Stimulated activated naive CD4-positive, alpha-beta T cell (primary cell): ENCODE results near the gene TSPAN2.

Experiments used
- DNase-seq, 6 experiments: peaks; one replicate each; lab custom pipeline; 2025; lab: John Stamatoyannopoulos, UW

The TSPAN2 gene

DNA sequence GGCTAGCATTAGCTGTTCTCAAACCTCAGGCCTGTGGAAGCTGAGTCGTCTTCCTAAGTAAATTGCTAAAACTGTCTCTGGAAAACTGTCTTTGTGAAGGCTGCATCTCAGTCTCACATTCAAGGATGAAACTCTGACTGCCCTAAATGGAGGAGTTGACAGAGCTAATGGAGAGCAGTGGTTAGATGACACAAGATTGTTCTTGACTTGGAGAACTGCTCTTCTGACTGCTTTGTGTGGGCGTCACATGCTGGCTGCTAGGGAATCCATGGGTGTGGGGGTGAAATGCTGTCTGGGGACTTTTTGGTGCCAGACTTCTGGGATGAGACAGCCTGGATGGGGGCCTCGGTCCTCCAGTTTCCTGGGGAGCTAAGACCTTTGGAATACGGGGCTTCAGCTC, 24.5 kb upstream of the TSPAN2 start:
- no peak for DNase-seq

- DNase-seq, result peak; percentile 6 to 67 (median 46)
Observed at GRCh38 chr1:115112496-115113375, 23.4 kb upstream of the TSPAN2 start.

DNA sequence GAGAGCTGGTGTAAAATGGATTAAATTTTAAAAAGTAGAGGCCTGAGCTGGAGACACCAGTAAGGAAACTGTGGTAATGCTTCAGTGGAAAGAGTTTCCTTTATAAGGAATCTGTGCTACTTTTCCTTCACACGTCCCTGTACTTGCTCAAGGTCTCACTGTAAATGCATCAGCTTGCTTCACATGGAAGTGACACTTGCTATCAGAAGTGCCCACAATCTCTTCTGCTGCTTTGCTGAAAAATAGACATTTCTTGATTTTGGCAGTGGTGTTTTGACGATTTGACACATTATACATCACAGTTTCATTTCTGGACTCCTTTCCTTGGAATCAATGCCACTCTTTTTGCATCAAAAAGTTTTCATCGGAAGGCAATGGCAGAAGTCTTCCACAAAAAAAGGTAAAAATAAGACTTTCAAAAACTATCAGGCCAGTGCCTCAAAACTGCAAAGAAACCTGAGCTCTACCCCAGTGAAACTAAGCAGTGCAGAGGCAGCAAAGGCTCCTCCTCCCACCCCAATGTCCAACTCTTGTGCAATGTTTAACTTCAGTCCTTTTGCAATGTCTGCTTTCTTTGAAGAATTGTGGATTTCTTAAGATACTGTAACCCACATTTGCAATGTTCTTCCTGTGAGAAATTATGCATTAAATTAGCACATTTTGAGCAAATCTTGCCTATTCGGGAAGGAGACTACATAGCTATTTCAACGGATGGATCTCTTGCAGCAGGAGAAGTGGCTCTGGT, 18.4 kb upstream of the TSPAN2 start:
- DNase-seq, result no peak

- no peak for DNase-seq
Observed at GRCh38 chr1:115105831-115106230, 16.5 kb upstream of the TSPAN2 start.

GRCh38 chr1:115099693-115100050, 10.4 kb upstream of the TSPAN2 start:
- no peak for DNase-seq

DNA sequence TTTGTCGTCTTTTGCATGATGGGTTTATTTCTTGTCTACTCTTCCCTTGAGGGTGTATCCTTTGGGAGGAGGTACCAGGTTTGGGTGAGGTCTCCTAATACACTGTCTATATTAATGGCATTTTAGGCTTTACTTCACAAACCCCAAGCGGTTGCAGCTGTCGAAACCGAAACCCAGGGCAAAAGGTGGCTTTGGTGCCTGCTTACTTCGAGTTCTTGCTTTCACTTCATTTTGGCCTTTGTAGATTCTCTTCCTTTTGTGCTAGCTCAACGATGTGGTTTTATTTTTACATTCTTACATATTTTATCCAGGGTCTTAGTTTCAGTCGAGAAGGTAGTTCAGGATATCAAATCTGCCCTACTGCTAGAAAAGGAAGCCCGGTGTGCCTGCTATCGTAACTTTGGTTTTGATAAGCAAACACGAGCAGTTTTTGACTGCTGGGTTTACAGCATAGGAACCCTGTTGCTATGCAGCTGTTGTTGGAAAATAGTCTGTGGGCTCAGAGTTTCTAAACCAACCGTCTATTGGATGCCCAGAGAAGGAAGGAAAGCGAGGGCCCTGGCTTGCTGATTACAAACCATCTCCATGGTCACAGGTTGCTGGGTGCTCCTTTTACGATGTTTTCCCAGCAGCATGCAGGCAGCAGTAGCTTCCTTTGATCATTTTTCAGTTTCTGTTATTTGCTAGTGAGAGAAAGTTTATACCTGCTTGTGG, 9.8 kb upstream of the TSPAN2 start:
- peak; percentile 48 to 94 (median 86) for DNase-seq

- DNase-seq, result no peak
Observed at GRCh38 chr1:115092175-115092574, 2.9 kb upstream of the TSPAN2 start.

GRCh38 chr1:115091572-115091971, 2.3 kb upstream of the TSPAN2 start:
- no peak for DNase-seq

- no peak for DNase-seq
Observed at GRCh38 chr1:115090956-115091355, 1.7 kb upstream of the TSPAN2 start.

DNA sequence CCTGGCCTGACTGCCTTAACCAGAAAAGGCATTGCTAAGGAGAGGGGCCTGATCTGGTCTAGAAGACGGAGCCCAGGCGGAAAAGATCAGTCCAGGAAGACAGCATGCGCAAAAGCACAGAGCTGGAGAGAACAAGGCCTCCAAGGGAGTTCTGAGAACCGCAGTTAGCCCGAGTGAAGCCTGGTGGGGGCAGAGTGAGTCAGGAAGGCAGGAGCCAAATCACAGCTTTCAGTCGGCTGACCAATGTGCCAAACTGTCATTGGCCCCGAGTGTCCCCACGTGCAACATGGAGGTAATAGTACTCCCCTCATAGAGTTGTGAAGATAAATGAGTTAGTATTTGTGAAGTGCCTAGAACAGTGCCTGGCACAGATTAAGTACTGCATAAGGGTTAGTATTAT, 1.2 kb upstream of the TSPAN2 start:
- DNase-seq, result no peak

- DNase-seq, result no peak
Observed at GRCh38 chr1:115090186-115090490, 835 bp upstream of the TSPAN2 start.

DNA sequence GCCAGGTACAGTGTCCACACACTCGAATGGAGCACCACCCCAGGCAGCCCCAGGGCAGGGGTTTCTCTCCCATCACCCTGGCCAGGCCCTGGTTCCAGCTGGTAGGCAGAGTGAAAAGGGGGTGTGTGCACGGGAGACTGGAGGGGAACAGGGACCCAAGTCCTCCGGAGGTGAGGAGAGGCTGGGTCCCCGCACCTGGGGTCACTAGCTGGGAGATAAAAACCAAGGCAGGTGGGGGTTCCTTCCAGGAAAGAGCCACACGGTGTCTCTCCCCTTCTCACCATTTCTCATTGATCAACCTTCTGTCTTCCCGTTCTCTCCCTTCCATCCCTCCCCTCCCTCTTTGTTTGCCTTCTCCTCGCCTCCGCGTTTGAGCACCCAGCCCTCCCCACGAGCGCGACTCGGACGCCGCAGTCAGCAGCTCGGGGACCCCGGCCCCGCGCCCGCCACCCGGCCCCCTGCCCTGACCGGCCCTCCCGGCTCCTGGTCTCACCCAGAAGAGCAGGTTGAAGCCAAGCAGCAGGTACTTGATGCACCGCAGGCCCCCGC, 358 bp downstream of the TSPAN2 start:
- peak in 1 of 6 experiments; percentile 35 for DNase-seq

DNA sequence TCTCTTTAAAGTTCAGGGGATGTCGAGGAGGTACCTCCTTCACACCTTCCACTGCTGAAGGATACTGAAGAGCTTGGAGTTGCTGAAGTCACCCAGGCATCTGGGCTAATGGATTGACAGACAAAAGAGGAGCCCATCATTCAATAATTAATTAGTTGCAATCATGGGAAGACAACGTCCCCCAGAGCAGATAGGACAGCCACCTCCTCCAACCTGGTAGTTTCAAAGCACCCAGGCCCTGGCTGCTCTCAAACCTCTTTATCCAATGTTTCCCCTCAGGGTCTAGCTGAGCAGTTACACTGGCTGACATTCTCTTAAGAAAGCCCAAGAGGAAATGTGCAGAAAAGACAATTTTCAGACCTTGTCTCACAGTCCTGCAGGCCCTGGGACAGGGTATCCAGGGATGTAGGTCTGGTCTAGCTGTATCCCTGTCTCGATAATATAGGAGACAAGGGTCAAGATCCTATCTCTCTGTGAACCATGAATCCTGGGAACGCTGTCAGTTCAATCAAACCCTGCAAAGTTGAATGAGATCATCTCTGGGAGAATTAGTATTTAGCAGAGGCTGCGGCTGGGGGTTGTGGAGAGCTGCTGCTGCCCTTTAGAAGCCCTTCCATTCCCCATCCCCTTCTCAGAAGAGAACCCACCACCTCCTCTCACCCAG, 1.1 kb downstream of the TSPAN2 start:
- no peak for DNase-seq

- no peak for DNase-seq
Observed at GRCh38 chr1:115086176-115086830, 3.0 kb downstream of the TSPAN2 start.

- DNase-seq, result no peak
Observed at GRCh38 chr1:115084902-115085511, 4.3 kb downstream of the TSPAN2 start.

GRCh38 chr1:115082949-115083348, 6.4 kb downstream of the TSPAN2 start:
- no peak for DNase-seq

GRCh38 chr1:115078708-115079107, 10.6 kb downstream of the TSPAN2 start:
- no peak for DNase-seq

DNA sequence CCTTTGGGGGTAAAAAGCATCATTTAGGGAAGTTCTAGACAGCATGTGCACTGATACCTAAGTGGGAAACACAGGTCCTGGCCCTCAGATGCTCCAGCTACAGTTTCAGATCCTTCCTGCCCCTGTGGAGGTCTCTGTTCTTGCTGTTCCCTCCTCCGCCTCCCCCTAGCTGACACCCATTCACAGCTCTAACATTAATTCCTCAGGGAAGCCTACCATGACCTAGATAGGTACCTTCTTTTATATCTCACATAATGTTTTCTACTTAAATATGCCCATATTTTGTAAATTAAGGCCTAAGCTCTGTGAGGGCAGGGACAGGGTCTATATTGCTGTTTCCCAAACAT, 11.3 kb downstream of the TSPAN2 start:
- no peak for DNase-seq

- no peak for DNase-seq
Observed at GRCh38 chr1:115077286-115077983, 11.9 kb downstream of the TSPAN2 start.

DNA sequence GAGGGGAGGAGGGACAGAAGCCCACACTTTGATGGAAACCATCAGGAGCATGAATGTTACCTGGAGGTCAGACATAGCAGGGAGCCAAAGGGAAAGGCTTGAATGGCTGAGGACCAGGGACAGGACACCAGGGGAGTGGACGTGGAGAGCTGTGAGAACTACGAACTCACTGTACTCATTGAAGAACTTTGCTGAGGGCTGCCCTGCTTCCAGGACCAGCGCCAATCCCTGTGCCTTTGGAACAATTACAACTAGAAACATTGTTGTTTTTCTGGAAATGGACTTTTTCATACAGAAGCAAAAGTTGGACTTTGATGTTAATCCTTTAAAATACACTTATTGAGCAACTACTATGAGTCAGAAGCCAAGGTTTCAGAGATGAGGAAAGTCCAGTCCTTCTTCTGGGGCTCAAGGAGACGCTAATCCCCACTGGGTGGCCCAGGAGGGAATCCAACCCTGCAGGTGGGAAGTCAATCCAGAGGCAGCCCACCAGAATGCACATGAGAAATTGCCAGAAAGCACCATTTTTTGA, 12.9 kb downstream of the TSPAN2 start:
- no peak for DNase-seq
